Stomach (tissue), 9 donors: ENCODE measurements around the gene SCFD2. TPM values are rescaled to one million over a fixed set of nuclear protein-coding genes. Genes with fewer than 3 reads are reported as not detected.
A peak's percentile ranks its signal among the peaks of the same experiment; 100 is the strongest.

Experiments used
- DNase-seq, 2 donors: peaks; one replicate each; pipeline versions ENCODE4 v3.0.0 to v3.0.0-alpha.2; 2013 to 2019
- H3K27ac ChIP-seq, 5 donors: fragments of 200-600 bp in 4 of 5; sonication (generic) in 4 of 5; one replicate each; pipeline ENCODE4 v1.5.1; 2013 to 2019; ENCODE audit warnings: mild to moderate bottlenecking in 1 of 5, moderate library complexity in 1 of 5
- H3K27me3 ChIP-seq, 3 donors: fragments of 200-600 bp; sonication (generic); one replicate each; pipeline ENCODE4 v1.5.1; 2017 to 2019; ENCODE audit warnings: mixed run types in 1 of 3
- H3K36me3 ChIP-seq, 4 donors: fragments of 200-600 bp; sonication (generic); 1 replicate in 3 of 4; 2 replicates in 1 of 4; pipeline ENCODE4 v1.5.1; 2016 to 2019
- H3K4me1 ChIP-seq, 4 donors: fragments of 200-600 bp; sonication (generic); one replicate each; pipeline ENCODE4 v1.5.1; 2016 to 2019
- H3K4me3 ChIP-seq, 4 donors: fragments of 200-600 bp; sonication (generic) in 3 of 4; one replicate each; pipeline ENCODE4 v1.5.1; 2016 to 2019; ENCODE audit warnings: mild to moderate bottlenecking in 1 of 4
- H3K9me3 ChIP-seq, 4 donors: fragments of 200-600 bp; sonication (generic); one replicate each; pipeline ENCODE4 v1.5.1; 2016 to 2019
- CTCF ChIP-seq, 7 experiments: fragments of 450-650 bp in 4 of 7; fragments of 200-600 bp in 3 of 7; sonication (generic) in 3 of 7; IDR thresholded peaks; one replicate each; pipeline ENCODE4 v1.5.1; 2016 to 2019; ENCODE audit warnings: antibody characterized with exemption in 7 of 7, control low read depth in 2 of 7, mild to moderate bottlenecking in 1 of 7
- EP300 ChIP-seq: sonication (generic); formaldehyde crosslinking; IDR thresholded peaks from one replicate; pipeline ENCODE4 v1.6.1; 2017; ENCODE audit warnings: antibody characterized with exemption
- POLR2A ChIP-seq, 4 donors: fragments of 450-650 bp; IDR thresholded peaks; one replicate each; pipeline ENCODE4 v1.6.1; 2016; ENCODE audit warnings: antibody characterized with exemption in 4 of 4, control low read depth in 2 of 4, mild to moderate bottlenecking in 1 of 4, moderate library complexity in 1 of 4
- POLR2AphosphoS5 ChIP-seq, 3 donors: sonication (generic); formaldehyde crosslinking; IDR thresholded peaks; one replicate each; pipeline ENCODE4 v1.6.1; 2016; ENCODE audit warnings: antibody characterized with exemption in 3 of 3
- WGBS, 5 donors: extraction: QIAGEN DNeasy Blood & Tissue Kit in 3 of 5; methylation state at CpG; one replicate each; pipeline versions ENCODE4 v1.1.5 to v1.1.7; 2013 to 2018; 5-methylcytosine and 5-hydroxymethylcytosine counted together
- intact Hi-C: fragments of 100-400 bp; cut with DNase I; formaldehyde crosslinking; loops from one replicate; pipeline ENCODE4 v1.15.1; 2023; ENCODE audit warnings: low total_unique reads
- polyA plus RNA-seq, 3 donors: library from polyadenylated mRNA; stranded (reverse); fragments of 200-250 nt; gene quantifications; one replicate each; pipeline ENCODE4 v1.2.3, GENCODE V29; 2013
- total RNA-seq, 5 donors: library from RNA; depleted of rRNA; stranded (reverse); fragments of >200 nt; gene quantifications; one replicate each; pipeline versions ENCODE4 v1.1.0 to v1.2.3, GENCODE V29; 2014 to 2016
- donor health status: healthy with polysubstance abuse.
- donor health status: Bipolar disorder and iron deficiency.
- donor health status: healthy.

SCFD2 gene
- total and polyA plus RNA-seq, 8 donors: 2.9 to 40.2 (median 11.1) TPM

- intact Hi-C loops: no loop called here
- TF ChIP-seq EP300: no peak
- no peak for TF ChIP-seq POLR2A (IDR thresholded peaks at IDR 0.05)
- TF ChIP-seq POLR2AphosphoS5 (IDR thresholded peaks at IDR 0.05): no peak
- no peak for TF ChIP-seq CTCF (IDR thresholded peaks at IDR 0.05)
- 59 to 73% (median 62%) methylated on average over 3 of the region's 3 CpGs for WGBS, 5 donors
- H3K4me1 ChIP-seq: no peaks in the 10 kb centered on the region
- no peaks in the 10 kb centered on the region for H3K27me3 ChIP-seq
- H3K9me3 ChIP-seq: no peaks in the 10 kb centered on the region
- DNase-seq: no peak
- H3K4me3 ChIP-seq: no peak overlapping the region
- H3K27ac ChIP-seq: no peak overlapping the region
- H3K36me3 ChIP-seq: no peaks in the 10 kb centered on the region
These were observed 157.1 kb downstream of the SCFD2 start for GRCh38 chr4:53208753-53209152.

- H3K4me1 ChIP-seq: no peaks in the 10 kb centered on the region
- no peak overlapping the region for H3K27ac ChIP-seq
- no peak overlapping the region for H3K4me3 ChIP-seq
- no peak for DNase-seq
- H3K27me3 ChIP-seq: no peaks in the 10 kb centered on the region
- no peaks in the 10 kb centered on the region for H3K9me3 ChIP-seq
- H3K36me3 ChIP-seq: no peaks in the 10 kb centered on the region
- TF ChIP-seq POLR2AphosphoS5 (IDR thresholded peaks at IDR 0.05) (no peak), EP300 (no peak), CTCF (IDR thresholded peaks at IDR 0.05) (no peak), POLR2A (IDR thresholded peaks at IDR 0.05) (no peak)
- intact Hi-C loops: no loop called here
These were observed 159.9 kb downstream of the SCFD2 start for GRCh38 chr4:53205970-53206369.

GRCh38 chr4:53199356-53199755, 166.5 kb downstream of the SCFD2 start:
- Histone ChIP-seq H3K27me3 (no peaks in the 10 kb centered on the region), H3K9me3 (no peaks in the 10 kb centered on the region), H3K4me3 (no peak overlapping the region), H3K36me3 (no peaks in the 10 kb centered on the region), H3K4me1 (peaks cover 0 to 5% (median 0%) of the 10 kb centered on the region in 4 donors), H3K27ac (no peak overlapping the region)
- no peak for DNase-seq
- intact Hi-C loops: loop anchor here (5.0 kb wide), 2 partner anchors 1018 to 1038 kb away; no protein-coding TSS in a partner anchor
- WGBS, 5 donors: 87 to 100% (median 95%) methylated on average over 1 of the region's 1 CpG
- TF ChIP-seq EP300 (no peak), CTCF (IDR thresholded peaks at IDR 0.05) (no peak), POLR2AphosphoS5 (IDR thresholded peaks at IDR 0.05) (no peak), POLR2A (IDR thresholded peaks at IDR 0.05) (no peak)

GRCh38 chr4:53197772-53198142, 168.1 kb downstream of the SCFD2 start:
- no peaks in the 10 kb centered on the region for H3K27me3 ChIP-seq
- TF ChIP-seq POLR2A (IDR thresholded peaks at IDR 0.05) (no peak), CTCF (IDR thresholded peaks at IDR 0.05) (no peak), EP300 (no peak), POLR2AphosphoS5 (IDR thresholded peaks at IDR 0.05) (no peak)
- H3K4me3 ChIP-seq: no peak overlapping the region
- DNase-seq: peak in 1 of 2 donors; percentile 39
- H3K9me3 ChIP-seq: no peaks in the 10 kb centered on the region
- no peaks in the 10 kb centered on the region for H3K36me3 ChIP-seq
- intact Hi-C loops: loop anchor here (5.0 kb wide), 2 partner anchors 1020 to 1040 kb away; no protein-coding TSS in a partner anchor
- WGBS, 5 donors: 68 to 92% (median 86%) methylated on average over 1 of the region's 1 CpG
- H3K27ac ChIP-seq: no peak overlapping the region
- H3K4me1 ChIP-seq: peaks cover 0 to 5% (median 0%) of the 10 kb centered on the region in 4 donors
